GM11168 (cell line): ENCODE results near the gene PPP1R18.

Source experiments
- in situ Hi-C: fragments of 300-500 bp; cut with MboI; formaldehyde crosslinking; loops from one replicate; pipeline ENCODE4 v1.12.0; 2022; ENCODE audit warnings: low sequenced_read_pairs; ENCODE audit not compliant: unreplicated experiment

Gene PPP1R18

GRCh38 chr6:30686009-30686907, at the start of gene PPP1R18:
TSS of gene PPP1R18 (minus strand) at chr6:30686645. CDS start at chr6:30686018, 627 bp downstream.
- in situ Hi-C loops: no loop called here

- in situ Hi-C loops: loop anchor here (5.0 kb wide), 1 partner anchor 82 kb away; no protein-coding TSS in a partner anchor
These were observed 49.3 kb upstream of the PPP1R18 start for GRCh38 chr6:30735668-30736314.

- in situ Hi-C loops: no loop called here
These were observed 45.9 kb upstream of the PPP1R18 start for GRCh38 chr6:30732237-30732943.

- in situ Hi-C loops: no loop called here
These were observed 44.4 kb upstream of the PPP1R18 start for GRCh38 chr6:30730601-30731435.

- in situ Hi-C loops: no loop called here
These were observed 41.6 kb upstream of the PPP1R18 start for GRCh38 chr6:30727920-30728553.

GRCh38 chr6:30726506-30727413, 40.3 kb upstream of the PPP1R18 start:
- in situ Hi-C loops: no loop called here

GRCh38 chr6:30725713-30726505, 39.5 kb upstream of the PPP1R18 start:
- in situ Hi-C loops: no loop called here

GRCh38 chr6:30724906-30725667, 38.6 kb upstream of the PPP1R18 start:
- in situ Hi-C loops: loop anchor here (5.0 kb wide), 1 partner anchor 53 kb away; the partner anchor contains the start of gene DHX16

- in situ Hi-C loops: loop anchor here (5.0 kb wide), 1 partner anchor 52 kb away; the partner anchor contains the start of gene DHX16
These were observed 37.6 kb upstream of the PPP1R18 start for GRCh38 chr6:30723843-30724741.

- in situ Hi-C loops: loop anchor here (5.0 kb wide), 1 partner anchor 51 kb away; the partner anchor contains the start of gene DHX16
These were observed 36.9 kb upstream of the PPP1R18 start for GRCh38 chr6:30723159-30723842.

GRCh38 chr6:30722280-30723112, 36.1 kb upstream of the PPP1R18 start:
- in situ Hi-C loops: loop anchor here (5.0 kb wide), 1 partner anchor 50 kb away; the partner anchor contains the start of gene DHX16

- in situ Hi-C loops: loop anchor here (5.0 kb wide), 1 partner anchor 50 kb away; the partner anchor contains the start of gene DHX16
These were observed 35.5 kb upstream of the PPP1R18 start for GRCh38 chr6:30722025-30722279.

- in situ Hi-C loops: loop anchor here (5.0 kb wide), 1 partner anchor 49 kb away; the partner anchor contains the start of gene DHX16
These were observed 35.0 kb upstream of the PPP1R18 start for GRCh38 chr6:30721198-30722024.
